ENCODE measurements around the gene RASA1.
A peak's percentile ranks its signal among the peaks of the same experiment; 100 is the strongest.
"Not testable (repeated sequence)": the region's sequence is repeated elsewhere in the genome, so short reads cannot be mapped to it uniquely, and the experiment has no call there.

The RASA1 gene

DNA sequence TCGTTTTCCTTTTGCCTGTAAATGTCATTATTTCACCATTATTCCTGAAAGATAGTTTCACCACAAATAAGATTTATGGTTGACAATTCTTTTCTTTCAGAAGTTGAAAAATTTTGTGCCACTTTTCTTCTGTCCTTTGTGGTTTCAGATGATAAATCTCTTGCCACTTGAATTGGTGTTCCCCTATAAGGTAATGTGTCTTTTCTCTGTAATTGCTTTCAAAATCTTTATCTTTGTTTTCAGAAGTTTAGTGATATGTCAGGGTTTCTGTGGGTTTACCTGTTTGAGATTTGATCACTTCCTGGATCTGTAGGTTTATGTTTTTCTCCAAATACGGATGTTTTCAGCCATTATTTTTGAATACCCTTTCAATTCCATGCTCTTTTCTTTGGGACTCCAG, 14.6 kb downstream of the RASA1 start:
- no peak for DNase-seq (ENCODE audit: low read depth in 2 of 2)

GRCh38 chr5:87287266-87287665, 19.6 kb downstream of the RASA1 start:
- not testable (repeated sequence) for DNase-seq (ENCODE audit: low read depth in 2 of 2)

DNA sequence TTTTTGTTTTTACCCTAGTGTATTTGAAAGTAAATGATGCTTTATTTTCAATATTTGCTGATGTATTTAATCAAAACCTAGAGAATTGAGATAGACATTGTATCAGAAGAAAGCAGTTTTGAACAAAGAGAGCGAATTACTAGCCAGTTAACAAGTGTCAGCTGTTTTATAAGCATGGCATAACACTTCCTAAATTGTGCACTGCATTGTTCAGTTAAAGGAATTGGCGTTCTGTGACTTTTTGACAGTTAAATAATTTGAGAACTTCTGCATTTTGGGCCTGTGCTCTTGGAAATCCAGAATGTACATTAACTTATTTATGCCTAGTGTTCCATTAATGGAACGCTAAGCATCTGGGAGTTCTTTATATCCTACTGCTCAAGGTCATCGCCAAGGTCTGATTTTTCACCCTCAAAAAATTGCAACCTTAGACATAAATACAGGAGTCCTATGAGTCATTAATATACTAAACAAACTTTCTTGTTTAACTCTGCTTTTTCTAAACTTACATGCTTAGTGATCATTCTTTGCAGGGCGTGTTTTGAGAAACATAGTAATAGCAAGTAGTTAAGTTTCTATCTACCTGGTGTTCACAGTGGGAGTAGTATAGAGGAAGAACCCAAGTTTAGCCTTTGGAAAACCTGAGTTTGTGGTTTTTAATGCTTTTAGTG, 31.1 kb downstream of the RASA1 start:
- no peak for DNase-seq (ENCODE audit: low read depth in 2 of 2)

GRCh38 chr5:87300176-87300575, 32.5 kb downstream of the RASA1 start:
- DNase-seq (ENCODE audit: low read depth in 2 of 2): no peak

GRCh38 chr5:87300744-87301143, 33.1 kb downstream of the RASA1 start:
- peak; percentile 20 to 42 for DNase-seq (ENCODE audit: low read depth in 2 of 2)

DNA sequence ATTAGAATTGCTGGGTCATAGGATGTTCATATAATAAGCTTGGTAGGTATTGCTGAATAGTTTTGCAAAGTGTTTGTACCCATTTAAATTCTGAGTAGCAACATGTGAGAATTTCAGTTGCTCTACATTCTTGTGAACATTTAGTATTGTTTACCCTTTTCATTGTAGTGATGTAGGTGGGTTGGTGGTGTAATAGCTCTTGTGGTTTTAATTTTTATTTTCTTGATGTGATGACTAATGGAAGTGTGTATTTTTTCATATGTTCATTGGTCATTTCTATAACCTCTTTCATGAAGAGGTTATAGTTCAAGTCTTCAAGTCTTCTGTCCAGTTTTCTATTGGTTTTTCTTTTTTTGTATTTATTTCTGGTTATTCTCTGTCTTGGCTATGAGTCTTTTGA, 34.4 kb downstream of the RASA1 start:
- no peak for DNase-seq (ENCODE audit: low read depth in 2 of 2)

DNA sequence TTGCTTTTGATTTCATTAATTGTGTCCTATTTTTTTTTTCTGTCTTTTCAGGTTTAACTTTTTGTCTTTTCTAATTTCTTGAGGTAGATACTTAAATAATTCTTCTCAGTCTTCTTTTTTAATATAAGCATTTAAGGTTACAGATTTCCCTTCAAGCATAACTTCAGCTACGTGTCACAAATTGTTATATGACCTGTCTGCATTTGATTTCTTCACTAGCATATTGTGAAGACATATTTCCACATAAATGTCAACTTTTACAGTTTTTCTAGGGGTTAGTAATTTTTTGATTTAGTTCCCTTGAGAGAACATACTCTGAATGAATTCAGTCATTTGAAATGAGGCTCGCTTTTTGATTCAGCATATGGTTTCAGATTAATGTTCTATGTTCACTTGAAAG, 35.6 kb downstream of the RASA1 start:
- DNase-seq (ENCODE audit: low read depth in 2 of 2): no peak

DNA sequence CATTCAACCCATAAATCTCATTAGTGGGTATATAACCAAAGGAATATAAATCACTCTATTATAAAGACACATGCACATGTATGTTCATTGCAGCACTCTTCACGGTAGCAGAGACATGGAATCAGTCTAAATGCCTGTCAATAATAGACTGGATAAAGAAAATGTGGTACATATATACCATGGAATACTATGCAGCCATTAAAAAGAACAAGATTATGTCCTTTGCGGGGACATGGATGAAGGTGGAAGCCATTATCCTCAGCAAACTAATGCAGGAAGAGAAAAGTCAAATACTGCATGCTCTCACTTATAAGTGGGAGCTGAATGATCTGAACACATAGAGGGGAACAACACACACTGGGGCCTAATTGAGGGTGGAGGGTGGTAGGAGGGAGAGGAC, 38.4 kb downstream of the RASA1 start:
- DNase-seq (ENCODE audit: low read depth in 2 of 2): not testable (repeated sequence)

GRCh38 chr5:87307796-87308423, 40.2 kb downstream of the RASA1 start:
- no peak for DNase-seq (ENCODE audit: low read depth in 2 of 2)

DNA sequence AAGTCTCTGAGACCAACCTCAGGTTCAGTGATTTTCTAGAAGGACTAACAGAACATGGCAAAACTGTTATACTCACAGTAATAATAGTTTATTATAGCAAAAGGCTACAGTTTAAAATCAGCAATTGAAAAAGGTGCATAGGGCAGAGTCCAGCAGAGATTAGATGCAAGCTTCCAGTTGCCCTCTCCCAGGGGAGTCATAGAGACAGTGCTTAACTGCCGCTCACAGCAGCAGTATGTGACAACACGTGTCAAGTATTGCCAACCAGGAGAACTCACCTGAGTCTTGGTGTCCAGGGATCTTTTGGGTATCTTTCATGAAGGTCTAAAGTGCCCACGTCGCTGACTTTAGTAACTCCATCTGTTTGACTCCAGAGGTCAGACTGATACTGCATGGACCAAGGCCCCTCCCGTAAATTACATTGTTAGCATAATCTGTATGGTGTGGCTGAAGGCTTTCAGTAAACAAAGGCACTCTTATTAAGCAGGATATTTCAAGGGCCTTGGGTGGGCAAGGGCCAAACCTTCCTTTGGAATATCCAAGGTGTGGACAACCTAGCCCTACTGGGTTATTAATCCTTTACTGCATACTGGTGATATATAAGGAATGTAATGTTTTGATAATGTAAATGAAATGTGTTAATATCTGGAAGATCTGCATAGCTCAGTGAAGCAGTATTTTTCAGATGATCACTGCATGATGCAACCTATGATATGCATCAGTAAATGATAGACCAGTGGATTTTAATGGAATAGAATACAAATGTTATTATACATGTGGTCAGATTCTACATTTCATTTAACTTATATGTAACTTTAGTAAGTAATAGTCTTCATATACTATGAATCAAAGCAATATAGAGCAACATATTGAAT, 44.0 kb downstream of the RASA1 start:
- no peak for DNase-seq (ENCODE audit: low read depth in 2 of 2)

GRCh38 chr5:87313216-87313615, 45.5 kb downstream of the RASA1 start:
- DNase-seq (ENCODE audit: low read depth in 2 of 2): no peak

- no peak for DNase-seq (ENCODE audit: low read depth in 2 of 2)
Measured at GRCh38 chr5:87319469-87319868, 51.8 kb downstream of the RASA1 start.

GRCh38 chr5:87321605-87322004, 53.9 kb downstream of the RASA1 start:
- DNase-seq (ENCODE audit: low read depth in 2 of 2): no peak

DNA sequence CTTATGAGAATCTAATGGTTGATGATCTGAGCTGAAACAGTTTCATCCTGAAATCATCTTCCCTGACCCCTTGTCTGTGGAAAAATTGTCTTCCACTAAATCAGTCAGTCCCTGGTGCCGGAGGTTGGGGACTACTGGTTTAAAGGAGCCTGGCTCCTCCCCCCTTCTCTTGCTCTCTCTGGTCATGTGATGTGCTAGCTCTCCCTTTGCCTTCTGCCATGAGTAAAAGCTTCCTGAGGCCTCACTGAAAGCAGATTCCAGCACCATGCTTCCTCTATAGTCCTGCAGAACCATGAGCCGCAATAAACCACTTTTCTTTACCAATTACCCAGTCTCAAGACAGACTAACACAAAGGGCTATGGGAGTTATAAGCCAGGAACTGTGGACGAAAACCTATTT, 54.7 kb downstream of the RASA1 start:
- DNase-seq (ENCODE audit: low read depth in 2 of 2): no peak

- DNase-seq (ENCODE audit: low read depth in 2 of 2): no peak
Measured at GRCh38 chr5:87327998-87328397, 60.3 kb downstream of the RASA1 start.

- DNase-seq (ENCODE audit: low read depth in 2 of 2): no peak
Measured at GRCh38 chr5:87329114-87329513, 61.4 kb downstream of the RASA1 start.

DNA sequence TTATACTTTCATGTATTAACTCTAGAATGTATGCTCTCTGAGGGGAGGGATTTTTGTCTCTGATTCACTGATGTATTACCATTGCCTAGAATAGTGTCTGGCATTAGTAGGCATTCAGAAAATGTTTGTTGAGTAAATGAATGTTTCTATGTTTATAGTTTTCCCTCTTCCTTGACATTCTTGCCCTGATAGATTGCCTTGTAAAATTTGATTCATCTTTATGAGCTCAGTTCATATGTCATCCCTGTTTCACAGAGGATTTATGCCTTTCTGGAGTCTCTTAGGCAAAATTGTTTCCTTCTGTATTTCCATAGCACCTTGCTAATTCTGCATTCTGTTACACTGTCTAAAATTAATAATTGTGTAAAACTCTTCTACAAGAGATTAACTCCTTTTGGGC, 72.3 kb downstream of the RASA1 start:
- no peak for DNase-seq (ENCODE audit: low read depth in 2 of 2)

DNA sequence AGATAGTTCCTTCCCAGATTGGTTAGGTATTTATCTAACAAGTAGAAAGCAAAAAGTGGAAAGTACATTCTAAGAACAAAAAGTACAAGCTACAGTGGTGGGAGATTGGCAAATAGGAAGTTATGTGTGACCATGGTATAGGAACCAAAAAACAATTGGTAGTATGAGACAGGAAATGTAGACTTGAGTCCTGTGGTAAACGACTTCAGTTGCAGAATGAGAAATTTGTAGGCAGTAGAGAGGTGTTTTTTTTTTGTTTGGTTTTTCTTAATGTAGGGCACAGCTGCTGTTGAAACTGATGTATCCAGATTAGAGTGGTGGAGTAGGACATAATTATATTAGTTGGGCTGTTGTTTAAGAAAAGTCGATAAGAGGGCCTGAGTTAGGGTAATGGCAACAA, 73.0 kb downstream of the RASA1 start:
- DNase-seq (ENCODE audit: low read depth in 2 of 2): no peak

- DNase-seq (ENCODE audit: low read depth in 2 of 2): no peak
Measured at GRCh38 chr5:87347272-87347671, 79.6 kb downstream of the RASA1 start.

DNA sequence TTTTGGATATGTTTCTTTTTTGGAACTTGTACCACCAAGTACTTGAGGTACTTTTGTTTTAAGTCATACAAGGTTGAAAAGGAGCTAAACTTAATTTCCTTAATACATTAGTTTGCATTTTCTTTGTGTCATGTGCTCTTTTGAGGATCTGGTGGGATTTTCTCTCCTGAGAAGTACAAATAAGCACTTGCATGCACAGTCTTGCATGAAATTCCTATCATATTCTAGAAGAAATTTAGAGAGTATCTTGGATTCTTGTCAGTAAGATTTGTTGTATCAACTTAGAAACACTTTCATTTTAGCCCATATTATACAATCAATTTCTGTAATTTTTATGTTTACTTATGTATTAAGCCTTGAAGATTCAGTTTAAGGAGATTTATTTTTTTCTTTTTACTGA, 80.2 kb downstream of the RASA1 start:
- DNase-seq (ENCODE audit: low read depth in 2 of 2): no peak

GRCh38 chr5:87354496-87354895, 86.8 kb downstream of the RASA1 start:
- no peak for DNase-seq (ENCODE audit: low read depth in 2 of 2)

- no peak for DNase-seq (ENCODE audit: low read depth in 2 of 2)
Measured at GRCh38 chr5:87359106-87359505, 91.4 kb downstream of the RASA1 start.

DNA sequence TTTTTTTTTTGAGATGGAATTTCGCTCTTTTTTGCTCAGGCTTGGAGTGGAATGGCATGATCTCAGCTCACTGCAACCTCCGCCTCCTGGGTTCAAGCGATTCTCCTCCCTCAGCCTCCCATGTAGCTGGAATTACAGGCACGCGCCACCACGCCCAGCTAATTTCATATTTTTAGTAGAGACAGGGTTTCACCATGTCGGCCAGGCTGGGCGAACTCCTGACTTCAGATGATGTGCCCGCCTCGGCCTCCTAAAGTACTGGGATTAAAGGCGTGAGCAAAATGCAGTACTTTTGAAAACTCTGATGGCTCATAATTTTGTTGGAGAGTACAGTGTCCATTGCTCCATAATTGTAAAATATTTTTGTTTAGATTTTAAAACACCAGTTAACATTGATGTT, 92.4 kb downstream of the RASA1 start:
- no peak for DNase-seq (ENCODE audit: low read depth in 2 of 2)

All from activated CD8-positive, alpha-beta memory T cell treated with anti-CD3 and anti-CD28 coated beads for 4 hours (primary cell).